Measurements from ENCODE around the gene ICE2.

Gene ICE2

DNA sequence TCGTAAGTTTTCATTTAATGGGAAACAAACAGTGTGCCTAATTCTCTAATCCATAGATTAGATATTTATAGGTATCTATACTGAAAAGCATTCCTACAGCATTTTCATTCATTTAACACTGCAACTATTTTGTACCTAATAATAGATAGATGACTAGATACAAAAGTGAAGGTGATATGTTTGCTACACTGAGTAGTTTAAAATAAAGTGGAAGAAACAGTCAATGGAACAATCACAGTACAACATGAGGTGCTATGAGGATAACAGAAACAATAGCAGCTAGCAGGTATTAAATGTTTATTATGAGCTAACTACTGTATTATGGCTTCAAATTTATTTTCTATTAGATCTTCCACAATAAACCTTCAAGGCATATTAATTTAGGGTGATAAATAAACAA is 50.0 kb downstream of the ICE2 start:
- Histone ChIP-seq H3K27ac (ENCODE audit: low read depth, low read length) (no peak overlapping the region), H3K27me3 (ENCODE audit: control insufficient read depth in 5 of 5, insufficient read depth in 4 of 5, low read length in 5 of 5) (no peaks in the 10 kb centered on the region), H3K4me3 (ENCODE audit: low read depth in 1 of 5, low read length in 5 of 5) (no peak overlapping the region), H3K9me3 (ENCODE audit: control insufficient read depth in 5 of 5, low read length in 5 of 5) (no peaks in the 10 kb centered on the region), H3K36me3 (ENCODE audit: control insufficient read depth in 5 of 5, insufficient read depth in 5 of 5, low read length in 5 of 5) (peaks cover 9 to 24% (median 14%) of the 10 kb centered on the region in 5 donors), H3K4me1 (ENCODE audit: control insufficient read depth in 5 of 5, insufficient read depth in 5 of 5, low read length in 5 of 5) (peaks cover 0 to 4% (median 0%) of the 10 kb centered on the region in 5 donors), H3K9ac (ENCODE audit: low read length in 5 of 5) (no peak overlapping the region)

- Histone ChIP-seq H3K4me1 (ENCODE audit: control insufficient read depth in 5 of 5, insufficient read depth in 5 of 5, low read length in 5 of 5) (peaks cover 0 to 11% (median 4%) of the 10 kb centered on the region in 5 donors), H3K9me3 (ENCODE audit: control insufficient read depth in 5 of 5, low read length in 5 of 5) (no peaks in the 10 kb centered on the region), H3K4me3 (ENCODE audit: low read depth in 1 of 5, low read length in 5 of 5) (no peak overlapping the region), H3K27me3 (ENCODE audit: control insufficient read depth in 5 of 5, insufficient read depth in 4 of 5, low read length in 5 of 5) (no peaks in the 10 kb centered on the region), H3K27ac (ENCODE audit: low read depth, low read length) (peak overlapping the region; percentile 20), H3K36me3 (ENCODE audit: control insufficient read depth in 5 of 5, insufficient read depth in 5 of 5, low read length in 5 of 5) (peaks cover 9 to 24% (median 12%) of the 10 kb centered on the region in 5 donors), H3K9ac (ENCODE audit: low read length in 5 of 5) (no peak overlapping the region)
Observed at GRCh38 chr15:60426870-60427508, 52.0 kb downstream of the ICE2 start.

- Histone ChIP-seq H3K27me3 (ENCODE audit: control insufficient read depth in 5 of 5, insufficient read depth in 4 of 5, low read length in 5 of 5) (no peaks in the 10 kb centered on the region), H3K36me3 (ENCODE audit: control insufficient read depth in 5 of 5, insufficient read depth in 5 of 5, low read length in 5 of 5) (peaks cover 5 to 19% (median 6%) of the 10 kb centered on the region in 5 donors), H3K27ac (ENCODE audit: low read depth, low read length) (no peak overlapping the region), H3K9ac (ENCODE audit: low read length in 5 of 5) (no peak overlapping the region), H3K4me3 (ENCODE audit: low read depth in 1 of 5, low read length in 5 of 5) (no peak overlapping the region), H3K9me3 (ENCODE audit: control insufficient read depth in 5 of 5, low read length in 5 of 5) (no peaks in the 10 kb centered on the region), H3K4me1 (ENCODE audit: control insufficient read depth in 5 of 5, insufficient read depth in 5 of 5, low read length in 5 of 5) (peaks cover 0 to 11% (median 4%) of the 10 kb centered on the region in 5 donors)
Observed at GRCh38 chr15:60425461-60425860, 53.5 kb downstream of the ICE2 start.

DNA sequence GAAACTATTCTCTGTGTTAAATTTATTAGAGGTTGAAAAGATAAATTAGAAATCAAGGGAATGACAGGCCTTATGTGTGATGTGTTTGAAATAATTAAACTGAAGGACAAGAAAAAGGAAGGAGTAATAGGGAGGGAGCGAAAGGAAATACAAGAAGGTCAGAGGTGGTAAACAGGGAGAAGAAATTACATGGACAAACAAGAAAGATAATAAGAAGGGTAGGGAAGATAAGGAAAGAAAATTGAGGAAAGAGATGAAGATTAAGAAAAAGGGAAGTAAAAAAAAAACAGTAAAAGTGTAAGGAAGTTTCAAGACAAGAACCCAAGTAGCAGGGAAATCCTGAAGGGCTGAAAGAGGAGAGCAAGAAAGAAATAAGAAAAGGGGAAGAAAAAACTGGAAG is 54.9 kb downstream of the ICE2 start:
- H3K27ac ChIP-seq (ENCODE audit: low read depth, low read length), result peak overlapping the region; percentile 28
- peaks cover 0 to 11% (median 4%) of the 10 kb centered on the region in 5 donors for H3K4me1 ChIP-seq (ENCODE audit: control insufficient read depth in 5 of 5, insufficient read depth in 5 of 5, low read length in 5 of 5)
- peaks cover 5 to 19% (median 6%) of the 10 kb centered on the region in 5 donors for H3K36me3 ChIP-seq (ENCODE audit: control insufficient read depth in 5 of 5, insufficient read depth in 5 of 5, low read length in 5 of 5)

DNA sequence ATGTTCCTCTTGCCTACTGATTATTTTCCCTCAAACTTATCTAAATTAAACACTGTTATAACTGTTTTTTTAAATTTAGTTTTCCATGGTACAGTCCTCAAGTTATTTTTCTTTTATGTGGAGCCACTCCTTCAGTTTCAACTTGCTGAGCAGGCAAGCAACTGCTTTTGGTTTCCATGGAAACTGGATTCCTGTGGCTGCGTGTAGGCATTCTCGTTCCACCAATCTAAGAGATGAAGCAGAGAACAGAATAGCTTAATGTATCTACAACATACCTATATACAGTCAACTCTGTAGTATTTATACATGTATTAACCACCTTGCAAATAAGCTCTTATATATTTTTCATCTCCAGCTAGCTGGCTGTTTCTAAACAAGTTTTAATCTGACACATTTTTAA is 55.4 kb downstream of the ICE2 start:
- Histone ChIP-seq H3K9ac (ENCODE audit: low read length in 5 of 5) (no peak overlapping the region), H3K36me3 (ENCODE audit: control insufficient read depth in 5 of 5, insufficient read depth in 5 of 5, low read length in 5 of 5) (peaks cover 4 to 19% (median 6%) of the 10 kb centered on the region in 5 donors), H3K27me3 (ENCODE audit: control insufficient read depth in 5 of 5, insufficient read depth in 4 of 5, low read length in 5 of 5) (no peaks in the 10 kb centered on the region), H3K4me3 (ENCODE audit: low read depth in 1 of 5, low read length in 5 of 5) (no peak overlapping the region), H3K9me3 (ENCODE audit: control insufficient read depth in 5 of 5, low read length in 5 of 5) (no peaks in the 10 kb centered on the region), H3K4me1 (ENCODE audit: control insufficient read depth in 5 of 5, insufficient read depth in 5 of 5, low read length in 5 of 5) (peaks cover 0 to 11% (median 4%) of the 10 kb centered on the region in 5 donors), H3K27ac (ENCODE audit: low read depth, low read length) (no peak overlapping the region)

More for the DNA sequence above, 54.9 kb downstream of the ICE2 start:
- Histone ChIP-seq H3K9me3 (ENCODE audit: control insufficient read depth in 5 of 5, low read length in 5 of 5) (no peaks in the 10 kb centered on the region), H3K4me3 (ENCODE audit: low read depth in 1 of 5, low read length in 5 of 5) (no peak overlapping the region), H3K9ac (ENCODE audit: low read length in 5 of 5) (no peak overlapping the region), H3K27me3 (ENCODE audit: control insufficient read depth in 5 of 5, insufficient read depth in 4 of 5, low read length in 5 of 5) (no peaks in the 10 kb centered on the region)

DNA sequence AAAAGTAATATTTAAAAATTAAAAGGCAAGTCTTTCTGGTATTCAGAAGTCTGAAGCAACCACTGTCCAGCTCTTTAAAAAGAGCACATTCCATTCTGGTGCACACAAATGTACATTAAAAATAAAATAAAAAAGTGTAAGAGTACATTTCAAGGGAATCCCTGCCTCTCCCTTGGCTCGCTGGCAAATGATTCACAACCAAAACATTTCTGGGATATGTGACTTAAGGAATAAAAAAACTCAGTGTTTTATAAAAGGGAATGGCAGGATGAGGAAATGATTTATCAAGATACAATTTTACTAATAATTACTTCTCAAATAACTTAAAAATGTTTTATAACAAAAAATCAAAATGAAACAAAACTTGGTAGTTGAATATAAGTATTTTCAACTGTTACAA is 57.4 kb downstream of the ICE2 start:
- no peak overlapping the region for H3K9ac ChIP-seq (ENCODE audit: low read length in 5 of 5)
- no peak overlapping the region for H3K27ac ChIP-seq (ENCODE audit: low read depth, low read length)
- H3K36me3 ChIP-seq (ENCODE audit: control insufficient read depth in 5 of 5, insufficient read depth in 5 of 5, low read length in 5 of 5), result peaks cover 3 to 13% (median 5%) of the 10 kb centered on the region in 5 donors
- no peaks in the 10 kb centered on the region for H3K9me3 ChIP-seq (ENCODE audit: control insufficient read depth in 5 of 5, low read length in 5 of 5)
- no peak overlapping the region for H3K4me3 ChIP-seq (ENCODE audit: low read depth in 1 of 5, low read length in 5 of 5)
- no peaks in the 10 kb centered on the region for H3K27me3 ChIP-seq (ENCODE audit: control insufficient read depth in 5 of 5, insufficient read depth in 4 of 5, low read length in 5 of 5)
- H3K4me1 ChIP-seq (ENCODE audit: control insufficient read depth in 5 of 5, insufficient read depth in 5 of 5, low read length in 5 of 5), result peaks cover 0 to 7% (median 5%) of the 10 kb centered on the region in 5 donors

GRCh38 chr15:60420203-60420716 is 58.7 kb downstream of the ICE2 start:
- no peaks in the 10 kb centered on the region for H3K9me3 ChIP-seq (ENCODE audit: control insufficient read depth in 5 of 5, low read length in 5 of 5)
- H3K27me3 ChIP-seq (ENCODE audit: control insufficient read depth in 5 of 5, insufficient read depth in 4 of 5, low read length in 5 of 5), result no peaks in the 10 kb centered on the region
- H3K9ac ChIP-seq (ENCODE audit: low read length in 5 of 5), result no peak overlapping the region
- H3K27ac ChIP-seq (ENCODE audit: low read depth, low read length), result no peak overlapping the region
- H3K36me3 ChIP-seq (ENCODE audit: control insufficient read depth in 5 of 5, insufficient read depth in 5 of 5, low read length in 5 of 5), result peaks cover 0 to 7% (median 3%) of the 10 kb centered on the region in 5 donors
- H3K4me1 ChIP-seq (ENCODE audit: control insufficient read depth in 5 of 5, insufficient read depth in 5 of 5, low read length in 5 of 5), result peaks cover 0 to 7% (median 5%) of the 10 kb centered on the region in 5 donors
- H3K4me3 ChIP-seq (ENCODE audit: low read depth in 1 of 5, low read length in 5 of 5), result no peak overlapping the region

- Histone ChIP-seq H3K4me1 (ENCODE audit: control insufficient read depth in 5 of 5, insufficient read depth in 5 of 5, low read length in 5 of 5) (peaks cover 0 to 7% (median 5%) of the 10 kb centered on the region in 5 donors), H3K27ac (ENCODE audit: low read depth, low read length) (no peak overlapping the region), H3K9ac (ENCODE audit: low read length in 5 of 5) (no peak overlapping the region)
Observed at GRCh38 chr15:60419753-60420152, 59.2 kb downstream of the ICE2 start.

DNA sequence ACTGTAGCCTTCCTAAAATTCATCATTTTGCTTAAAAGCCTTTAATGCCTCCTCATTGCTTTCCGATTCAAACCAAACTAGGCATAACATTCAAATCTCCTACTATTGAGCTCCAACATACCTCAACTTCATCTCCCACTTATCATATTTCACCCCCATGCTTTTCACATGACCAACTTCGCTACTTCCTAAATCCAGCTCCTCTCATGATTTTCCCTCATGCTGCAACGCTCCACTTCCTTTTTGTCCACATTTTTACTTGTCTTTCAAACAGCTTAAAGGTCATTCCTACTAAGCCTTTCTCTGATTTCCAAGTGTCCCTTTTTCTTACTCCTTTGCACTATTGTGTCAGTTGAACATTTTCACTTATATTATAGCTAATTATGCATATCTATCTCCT is 60.8 kb downstream of the ICE2 start:
- no peaks in the 10 kb centered on the region for H3K27me3 ChIP-seq (ENCODE audit: control insufficient read depth in 5 of 5, insufficient read depth in 4 of 5, low read length in 5 of 5)
- H3K4me1 ChIP-seq (ENCODE audit: control insufficient read depth in 5 of 5, insufficient read depth in 5 of 5, low read length in 5 of 5), result peaks cover 4 to 16% (median 12%) of the 10 kb centered on the region in 5 donors
- H3K9ac ChIP-seq (ENCODE audit: low read length in 5 of 5), result no peak overlapping the region
- no peak overlapping the region for H3K27ac ChIP-seq (ENCODE audit: low read depth, low read length)
- peaks cover 0 to 7% (median 3%) of the 10 kb centered on the region in 5 donors for H3K36me3 ChIP-seq (ENCODE audit: control insufficient read depth in 5 of 5, insufficient read depth in 5 of 5, low read length in 5 of 5)
- no peak overlapping the region for H3K4me3 ChIP-seq (ENCODE audit: low read depth in 1 of 5, low read length in 5 of 5)
- no peaks in the 10 kb centered on the region for H3K9me3 ChIP-seq (ENCODE audit: control insufficient read depth in 5 of 5, low read length in 5 of 5)

More at GRCh38 chr15:60419753-60420152, 59.2 kb downstream of the ICE2 start:
- H3K36me3 ChIP-seq (ENCODE audit: control insufficient read depth in 5 of 5, insufficient read depth in 5 of 5, low read length in 5 of 5), result peaks cover 0 to 7% (median 3%) of the 10 kb centered on the region in 5 donors
- no peak overlapping the region for H3K4me3 ChIP-seq (ENCODE audit: low read depth in 1 of 5, low read length in 5 of 5)
- no peaks in the 10 kb centered on the region for H3K9me3 ChIP-seq (ENCODE audit: control insufficient read depth in 5 of 5, low read length in 5 of 5)
- no peaks in the 10 kb centered on the region for H3K27me3 ChIP-seq (ENCODE audit: control insufficient read depth in 5 of 5, insufficient read depth in 4 of 5, low read length in 5 of 5)

- peaks cover 0 to 2% (median 0%) of the 10 kb centered on the region in 5 donors for H3K36me3 ChIP-seq (ENCODE audit: control insufficient read depth in 5 of 5, insufficient read depth in 5 of 5, low read length in 5 of 5)
- no peak overlapping the region for H3K27ac ChIP-seq (ENCODE audit: low read depth, low read length)
- H3K27me3 ChIP-seq (ENCODE audit: control insufficient read depth in 5 of 5, insufficient read depth in 4 of 5, low read length in 5 of 5), result no peaks in the 10 kb centered on the region
- H3K4me1 ChIP-seq (ENCODE audit: control insufficient read depth in 5 of 5, insufficient read depth in 5 of 5, low read length in 5 of 5), result peaks cover 4 to 23% (median 16%) of the 10 kb centered on the region in 5 donors
- no peak overlapping the region for H3K9ac ChIP-seq (ENCODE audit: low read length in 5 of 5)
- no peak overlapping the region for H3K4me3 ChIP-seq (ENCODE audit: low read depth in 1 of 5, low read length in 5 of 5)
- H3K9me3 ChIP-seq (ENCODE audit: control insufficient read depth in 5 of 5, low read length in 5 of 5), result no peaks in the 10 kb centered on the region
Observed at GRCh38 chr15:60417112-60417511, 61.8 kb downstream of the ICE2 start.
